HG03060 (cell line): Measurements from ENCODE around the gene B3GNT5.

Experiments used
- ATAC-seq: cut with Tn5 transposase; IDR thresholded peaks from one replicate; pipeline ENCODE4 v1.9.1; 2021; ENCODE audit warnings: low read depth, moderate number of reproducible peaks; ENCODE audit not compliant: unreplicated experiment

The B3GNT5 gene

GRCh38 chr3:183287301-183287971, 34.4 kb downstream of the B3GNT5 start:
- ATAC-seq = no peak

- no peak for ATAC-seq
These were observed 35.1 kb downstream of the B3GNT5 start for GRCh38 chr3:183288117-183288516.

- no peak for ATAC-seq
These were observed 37.2 kb downstream of the B3GNT5 start for GRCh38 chr3:183290216-183290615.

- ATAC-seq = no peak
These were observed 38.5 kb downstream of the B3GNT5 start for GRCh38 chr3:183291497-183292031.

- ATAC-seq = no peak
These were observed 40.9 kb downstream of the B3GNT5 start for GRCh38 chr3:183293966-183294365.

- ATAC-seq = no peak
These were observed 42.2 kb downstream of the B3GNT5 start for GRCh38 chr3:183295211-183295610.

- no peak for ATAC-seq
These were observed 43.9 kb downstream of the B3GNT5 start for GRCh38 chr3:183296944-183297343.

- no peak for ATAC-seq
These were observed 45.7 kb downstream of the B3GNT5 start for GRCh38 chr3:183298701-183299153.

- no peak for ATAC-seq
These were observed 46.9 kb downstream of the B3GNT5 start for GRCh38 chr3:183299976-183300375.

GRCh38 chr3:183300996-183301562, 48.0 kb downstream of the B3GNT5 start:
- ATAC-seq = no peak

GRCh38 chr3:183301937-183302580, 49.0 kb downstream of the B3GNT5 start:
- no peak for ATAC-seq

- no peak for ATAC-seq
These were observed 50.6 kb downstream of the B3GNT5 start for GRCh38 chr3:183303690-183304089.

GRCh38 chr3:183306798-183307671, 54.0 kb downstream of the B3GNT5 start:
- ATAC-seq = peak; percentile 81

GRCh38 chr3:183307749-183308148, 54.7 kb downstream of the B3GNT5 start:
- no peak for ATAC-seq

- no peak for ATAC-seq
These were observed 55.7 kb downstream of the B3GNT5 start for GRCh38 chr3:183308751-183309150.

GRCh38 chr3:183309276-183309675, 56.2 kb downstream of the B3GNT5 start:
- no peak for ATAC-seq

GRCh38 chr3:183310936-183311335, 57.9 kb downstream of the B3GNT5 start:
- no peak for ATAC-seq

GRCh38 chr3:183312433-183312832, 59.4 kb downstream of the B3GNT5 start:
- no peak for ATAC-seq

GRCh38 chr3:183313351-183313750, 60.3 kb downstream of the B3GNT5 start:
- ATAC-seq = no peak

GRCh38 chr3:183313764-183314163, 60.7 kb downstream of the B3GNT5 start:
- ATAC-seq = no peak

GRCh38 chr3:183315739-183316138, 62.7 kb downstream of the B3GNT5 start:
- ATAC-seq = no peak
